Naive thymus-derived CD4-positive, alpha-beta T cell (primary cell): ENCODE data around the gene WASF3. TPM values are rescaled to one million over a fixed set of nuclear protein-coding genes. Genes with fewer than 3 reads are reported as not detected.
A peak's percentile ranks its signal among the peaks of the same experiment; 100 is the strongest.

Experiments used
- ATAC-seq: fragments of 150-1000 bp; cut with Tn5 transposase; 2 replicates; pipeline ENCODE4 v1.10.0; 2021; ENCODE audit warnings: mild to moderate bottlenecking, moderate library complexity
- CTCF ChIA-PET: fragments of 350-600 bp; sonication (Branson Sonifier 250); formaldehyde crosslinking; loops from one replicate; lab custom pipeline; 2021; ENCODE audit warnings: antibody characterized with exemption; lab: Charles Lee
- POLR2A ChIA-PET: fragments of 350-600 bp; sonication (Branson Sonifier 250); formaldehyde crosslinking; loops from one replicate; lab custom pipeline; 2021; ENCODE audit warnings: antibody characterized with exemption, inconsistent platforms; lab: Charles Lee
- DNase-seq, 9 donors: peaks; one replicate each; pipeline versions ENCODE4 v3.0.0 to v3.0.0-alpha.2; 2020 to 2022; ENCODE audit warnings: mixed read lengths in 1 of 9
- H3K27ac ChIP-seq: one replicate; pipeline ENCODE4 v1.7.0; 2013; ENCODE audit warnings: mild to moderate bottlenecking, low read depth, low read length, moderate library complexity
- H3K27me3 ChIP-seq, 2 donors: one replicate each; pipeline ENCODE4 v1.7.0; 2013; ENCODE audit warnings: low read length in 2 of 2, mild to moderate bottlenecking in 2 of 2, moderate library complexity in 2 of 2; ENCODE audit not compliant: control insufficient read depth in 2 of 2, insufficient read depth in 2 of 2
- H3K36me3 ChIP-seq, 3 experiments: 1 replicate in 2 of 3; 2 replicates in 1 of 3; pipeline ENCODE4 v1.7.0; 2013; ENCODE audit warnings: low read length in 3 of 3, mild to moderate bottlenecking in 3 of 3, moderate library complexity in 1 of 3; ENCODE audit not compliant: insufficient read depth in 3 of 3, control insufficient read depth in 2 of 3
- H3K4me1 ChIP-seq, 2 donors: one replicate each; pipeline ENCODE4 v1.7.0; 2013; ENCODE audit warnings: low read length in 2 of 2, mild to moderate bottlenecking in 2 of 2, moderate library complexity in 1 of 2; ENCODE audit not compliant: control insufficient read depth in 2 of 2, insufficient read depth in 2 of 2
- H3K4me3 ChIP-seq: 2 replicates; pipeline ENCODE4 v1.7.0; 2013; ENCODE audit warnings: mild to moderate bottlenecking, low read length
- H3K9me3 ChIP-seq, 3 experiments: 1 replicate in 2 of 3; 2 replicates in 1 of 3; pipeline ENCODE4 v1.7.0; 2013; ENCODE audit warnings: low read length in 3 of 3; ENCODE audit not compliant: control insufficient read depth in 2 of 3
- H3K27ac Mint-ChIP-seq, 9 donors: one replicate each; pipeline ENCODE4 v1.8.0; 2020 to 2022; ENCODE audit warnings: mixed read lengths in 9 of 9, mild to moderate bottlenecking in 8 of 9, moderate library complexity in 5 of 9, inconsistent platforms in 2 of 9
- H3K27me3 Mint-ChIP-seq, 5 donors: one replicate each; pipeline ENCODE4 v1.8.0; 2021 to 2022; ENCODE audit warnings: mixed read lengths in 5 of 5, mild to moderate bottlenecking in 1 of 5
- H3K36me3 Mint-ChIP-seq, 5 donors: one replicate each; pipeline ENCODE4 v1.8.0; 2020 to 2022; ENCODE audit warnings: mixed read lengths in 5 of 5, mild to moderate bottlenecking in 3 of 5, inconsistent platforms in 1 of 5
- H3K4me1 Mint-ChIP-seq, 7 donors: one replicate each; pipeline ENCODE4 v1.8.0; 2020 to 2022; ENCODE audit warnings: mixed read lengths in 7 of 7, mild to moderate bottlenecking in 3 of 7, inconsistent platforms in 1 of 7
- H3K4me3 Mint-ChIP-seq, 10 donors: one replicate each; pipeline ENCODE4 v1.8.0; 2020 to 2022; ENCODE audit warnings: mild to moderate bottlenecking in 10 of 10, mixed read lengths in 10 of 10, moderate library complexity in 6 of 10, inconsistent platforms in 2 of 10
- H3K9me3 Mint-ChIP-seq, 11 donors: one replicate each; pipeline ENCODE4 v1.8.0; 2020 to 2022; ENCODE audit warnings: mixed read lengths in 11 of 11, mild to moderate bottlenecking in 4 of 11, inconsistent platforms in 1 of 11, moderate library complexity in 1 of 11
- intact Hi-C, 2 donors: fragments of 100-400 bp; cut with micrococcal nuclease; formaldehyde crosslinking; loops; one replicate each; pipeline ENCODE4 v1.15.1; 2023
- polyA plus RNA-seq, 2 donors: library from polyadenylated mRNA; unstranded; fragments of 300-500 nt; fragmentation: Illumina TruSeq; gene quantifications; one replicate each; pipeline ENCODE4 v1.2.3, GENCODE V29; 2021
- total RNA-seq, 6 experiments: library from RNA in 5 of 6; stranded (reverse) in 5 of 6; gene quantifications; 1 replicate in 5 of 6; 2 replicates in 1 of 6; pipeline ENCODE4 v1.2.3 and lab custom pipeline; 2021 to 2026

WASF3 gene
- total and polyA plus RNA-seq, 7 experiments from 2014 or later, result 0.08 to 0.20 TPM; not detected in 5

GRCh38 chr13:26601669-26602068 is 44.2 kb downstream of the WASF3 start:
- CTCF ChIA-PET, result no interaction called here
- ATAC-seq, result peak; percentile 24

GRCh38 chr13:26602783-26603182 is 45.3 kb downstream of the WASF3 start:
- no peak overlapping the region for H3K27ac Mint-ChIP-seq
- ChIA-PET POLR2A (no interaction called here), CTCF (no interaction called here)
- ATAC-seq, result no peak
- Histone ChIP-seq H3K36me3 (no peaks in the 10 kb centered on the region), H3K9me3 (no peaks in the 10 kb centered on the region), H3K4me3 (no peak overlapping the region), H3K27ac (no peak overlapping the region), H3K4me1 (no peaks in the 10 kb centered on the region), H3K27me3 (no peaks in the 10 kb centered on the region)
- peaks cover 4 to 19% (median 11%) of the 10 kb centered on the region in 5 donors for H3K27me3 Mint-ChIP-seq
- peaks cover 0 to 8% (median 0%) of the 10 kb centered on the region in 7 donors for H3K4me1 Mint-ChIP-seq
- no peaks in the 10 kb centered on the region for H3K36me3 Mint-ChIP-seq
- H3K9me3 Mint-ChIP-seq, result peaks cover 0 to 9% (median 4%) of the 10 kb centered on the region in 11 donors
- no peak overlapping the region for H3K4me3 Mint-ChIP-seq
- DNase-seq, result no peak
- intact Hi-C loops, result no loop called here

More at GRCh38 chr13:26601669-26602068, 44.2 kb downstream of the WASF3 start:
- peaks cover 0 to 8% (median 0%) of the 10 kb centered on the region in 7 donors for H3K4me1 Mint-ChIP-seq
- H3K27me3 Mint-ChIP-seq, result peaks cover 4 to 20% (median 13%) of the 10 kb centered on the region in 5 donors
- no peak overlapping the region for H3K27ac Mint-ChIP-seq
- POLR2A ChIA-PET, result no interaction called here
- H3K36me3 ChIP-seq, result no peaks in the 10 kb centered on the region
- H3K27ac ChIP-seq, result no peak overlapping the region
- no peaks in the 10 kb centered on the region for H3K9me3 ChIP-seq
- intact Hi-C loops, result no loop called here
- peaks cover 0 to 13% (median 5%) of the 10 kb centered on the region in 11 donors for H3K9me3 Mint-ChIP-seq
- DNase-seq, result no peak
- no peak overlapping the region for H3K4me3 Mint-ChIP-seq
- H3K36me3 Mint-ChIP-seq, result no peaks in the 10 kb centered on the region
- no peak overlapping the region for H3K4me3 ChIP-seq
- H3K27me3 ChIP-seq, result no peaks in the 10 kb centered on the region
- no peaks in the 10 kb centered on the region for H3K4me1 ChIP-seq

- H3K4me3 ChIP-seq, result no peak overlapping the region
- POLR2A ChIA-PET, result interaction anchor here (0.6 kb wide), 1 partner anchor 61 kb away, joined by 3 read pairs; no protein-coding TSS in a partner anchor
- H3K27me3 ChIP-seq, result no peaks in the 10 kb centered on the region
- intact Hi-C loops, result no loop called here
- peaks cover 4 to 19% (median 9%) of the 10 kb centered on the region in 5 donors for H3K27me3 Mint-ChIP-seq
- H3K9me3 ChIP-seq, result no peaks in the 10 kb centered on the region
- no peaks in the 10 kb centered on the region for H3K36me3 Mint-ChIP-seq
- CTCF ChIA-PET, result no interaction called here
- DNase-seq (no peak), ATAC-seq (no peak)
- H3K9me3 Mint-ChIP-seq, result peaks cover 0 to 1% (median 0%) of the 10 kb centered on the region in 11 donors
- H3K27ac ChIP-seq, result no peak overlapping the region
- no peaks in the 10 kb centered on the region for H3K4me1 ChIP-seq
- H3K4me3 Mint-ChIP-seq, result no peak overlapping the region
- peaks cover 0 to 8% (median 0%) of the 10 kb centered on the region in 7 donors for H3K4me1 Mint-ChIP-seq
- H3K36me3 ChIP-seq, result no peaks in the 10 kb centered on the region
- H3K27ac Mint-ChIP-seq, result no peak overlapping the region
These were observed 47.5 kb downstream of the WASF3 start for GRCh38 chr13:26604784-26605545.

- DNase-seq, result no peak
- Mint-ChIP-seq H3K36me3 (no peaks in the 10 kb centered on the region), H3K27me3 (peaks cover 7 to 15% (median 9%) of the 10 kb centered on the region in 5 donors), H3K4me1 (peaks cover 0 to 8% (median 0%) of the 10 kb centered on the region in 7 donors), H3K4me3 (no peak overlapping the region), H3K9me3 (no peaks in the 10 kb centered on the region), H3K27ac (no peak overlapping the region)
- Histone ChIP-seq H3K4me1 (no peaks in the 10 kb centered on the region), H3K4me3 (no peak overlapping the region), H3K9me3 (no peaks in the 10 kb centered on the region), H3K27me3 (no peaks in the 10 kb centered on the region), H3K36me3 (no peaks in the 10 kb centered on the region), H3K27ac (no peak overlapping the region)
- no peak for ATAC-seq
- ChIA-PET POLR2A (no interaction called here), CTCF (no interaction called here)
- intact Hi-C loops, result no loop called here
These were observed 48.4 kb downstream of the WASF3 start for GRCh38 chr13:26605845-26606244.

GRCh38 chr13:26606631-26607030 is 49.1 kb downstream of the WASF3 start:
- no peaks in the 10 kb centered on the region for H3K9me3 ChIP-seq
- CTCF ChIA-PET, result no interaction called here
- no peak overlapping the region for H3K27ac ChIP-seq
- no peaks in the 10 kb centered on the region for H3K4me1 ChIP-seq
- Mint-ChIP-seq H3K4me1 (peaks cover 0 to 3% (median 0%) of the 10 kb centered on the region in 7 donors), H3K36me3 (no peaks in the 10 kb centered on the region), H3K27me3 (peaks cover 5 to 12% (median 7%) of the 10 kb centered on the region in 5 donors), H3K9me3 (no peaks in the 10 kb centered on the region), H3K4me3 (no peak overlapping the region), H3K27ac (no peak overlapping the region)
- H3K4me3 ChIP-seq, result no peak overlapping the region
- POLR2A ChIA-PET, result no interaction called here
- H3K27me3 ChIP-seq, result no peaks in the 10 kb centered on the region
- DNase-seq (no peak), ATAC-seq (no peak)
- intact Hi-C loops, result no loop called here
- no peaks in the 10 kb centered on the region for H3K36me3 ChIP-seq

- no peak overlapping the region for H3K4me3 Mint-ChIP-seq
- no peak overlapping the region for H3K4me3 ChIP-seq
These were observed 57.2 kb downstream of the WASF3 start for GRCh38 chr13:26614721-26615120.

More at GRCh38 chr13:26614721-26615120, 57.2 kb downstream of the WASF3 start:
- Mint-ChIP-seq H3K4me1 (peaks cover 0 to 6% (median 3%) of the 10 kb centered on the region in 7 donors), H3K27ac (peak overlapping the region in 1 of 9 donors; percentile 14), H3K27me3 (peaks cover 5 to 38% (median 26%) of the 10 kb centered on the region in 5 donors), H3K36me3 (no peaks in the 10 kb centered on the region), H3K9me3 (peaks cover 0 to 3% (median 0%) of the 10 kb centered on the region in 11 donors)
- POLR2A ChIA-PET, result interaction anchor here (0.5 kb wide), 1 partner anchor 150 kb away, joined by 3 read pairs; no protein-coding TSS in a partner anchor
- intact Hi-C loops, result no loop called here
- Histone ChIP-seq H3K27ac (no peak overlapping the region), H3K4me1 (no peaks in the 10 kb centered on the region), H3K36me3 (no peaks in the 10 kb centered on the region), H3K27me3 (no peaks in the 10 kb centered on the region), H3K9me3 (no peaks in the 10 kb centered on the region)
- CTCF ChIA-PET, result no interaction called here
- ATAC-seq, result no peak
- no peak for DNase-seq
